ENCODE measurements around the gene CAPRIN1. TPM values are rescaled to one million over a fixed set of nuclear protein-coding genes. Genes with fewer than 3 reads are reported as not detected.

CAPRIN1 gene
- total RNA-seq, 1 experiment from 2014 or later = 1,470 TPM

DNA sequence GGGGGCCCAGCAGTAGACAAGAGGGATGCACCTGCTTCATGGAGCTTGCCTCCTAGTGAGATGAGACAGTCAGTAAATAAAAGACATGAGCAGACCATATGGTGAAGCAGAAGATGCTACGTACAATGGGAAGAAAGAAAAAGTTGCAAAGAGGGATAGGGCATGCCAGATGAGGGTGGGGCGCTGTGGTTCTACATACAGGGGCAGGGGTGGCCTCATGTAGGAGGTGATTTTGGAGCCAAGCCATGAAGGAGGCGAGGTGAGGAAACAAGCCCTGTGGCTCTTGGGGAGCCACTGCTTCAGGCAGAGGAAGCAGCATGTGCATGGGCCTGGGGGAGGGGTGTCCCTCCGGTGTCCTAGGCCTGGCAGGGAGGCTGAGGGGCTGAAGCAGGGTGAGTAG, 69.1 kb downstream of the CAPRIN1 start:
- no TSS peak for BruUV-seq (replicated peaks)
- Histone ChIP-seq H3K27ac (ENCODE audit: low read depth, low read length, poor library complexity, severe bottlenecking) (no peak overlapping the region), H3K27me3 (replicated peaks; ENCODE audit: insufficient read depth, low read depth, low read length, poor library complexity) (no peaks in the 10 kb centered on the region), H3K4me3 (ENCODE audit: low read depth, low read length, poor library complexity, severe bottlenecking) (no peak overlapping the region), H3K9me3 (ENCODE audit: low read depth, low read length, poor library complexity, severe bottlenecking) (no peaks in the 10 kb centered on the region), H3K36me3 (ENCODE audit: insufficient read depth, low read length, poor library complexity, severe bottlenecking) (peaks cover 92% of the 10 kb centered on the region), H3K4me1 (ENCODE audit: insufficient read depth, low read length, poor library complexity, severe bottlenecking) (peaks cover 10% of the 10 kb centered on the region)
- TF ChIP-seq EZH2 (IDR thresholded peaks at IDR 0.05; ENCODE audit: borderline replicate concordance, low read depth, low read length, poor library complexity, severe bottlenecking) = no peak
- TF ChIP-seq, protein P1, sequence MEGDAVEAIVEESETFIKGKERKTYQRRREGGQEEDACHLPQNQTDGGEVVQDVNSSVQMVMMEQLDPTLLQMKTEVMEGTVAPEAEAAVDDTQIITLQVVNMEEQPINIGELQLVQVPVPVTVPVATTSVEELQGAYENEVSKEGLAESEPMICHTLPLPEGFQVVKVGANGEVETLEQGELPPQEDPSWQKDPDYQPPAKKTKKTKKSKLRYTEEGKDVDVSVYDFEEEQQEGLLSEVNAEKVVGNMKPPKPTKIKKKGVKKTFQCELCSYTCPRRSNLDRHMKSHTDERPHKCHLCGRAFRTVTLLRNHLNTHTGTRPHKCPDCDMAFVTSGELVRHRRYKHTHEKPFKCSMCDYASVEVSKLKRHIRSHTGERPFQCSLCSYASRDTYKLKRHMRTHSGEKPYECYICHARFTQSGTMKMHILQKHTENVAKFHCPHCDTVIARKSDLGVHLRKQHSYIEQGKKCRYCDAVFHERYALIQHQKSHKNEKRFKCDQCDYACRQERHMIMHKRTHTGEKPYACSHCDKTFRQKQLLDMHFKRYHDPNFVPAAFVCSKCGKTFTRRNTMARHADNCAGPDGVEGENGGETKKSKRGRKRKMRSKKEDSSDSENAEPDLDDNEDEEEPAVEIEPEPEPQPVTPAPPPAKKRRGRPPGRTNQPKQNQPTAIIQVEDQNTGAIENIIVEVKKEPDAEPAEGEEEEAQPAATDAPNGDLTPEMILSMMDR (conservative IDR thresholded peaks at IDR 0.05; ENCODE audit: low read depth, low read length) = no peak
- POLR2A ChIA-PET (ENCODE audit: low non-redundant PET) = no interaction called here
- intact Hi-C loops (cut with micrococcal nuclease; ENCODE audit: unreplicated experiment) = no loop called here
- CTCF ChIA-PET = no interaction called here
- DNase-seq (ENCODE audit: low spot score) = no peak

DNA sequence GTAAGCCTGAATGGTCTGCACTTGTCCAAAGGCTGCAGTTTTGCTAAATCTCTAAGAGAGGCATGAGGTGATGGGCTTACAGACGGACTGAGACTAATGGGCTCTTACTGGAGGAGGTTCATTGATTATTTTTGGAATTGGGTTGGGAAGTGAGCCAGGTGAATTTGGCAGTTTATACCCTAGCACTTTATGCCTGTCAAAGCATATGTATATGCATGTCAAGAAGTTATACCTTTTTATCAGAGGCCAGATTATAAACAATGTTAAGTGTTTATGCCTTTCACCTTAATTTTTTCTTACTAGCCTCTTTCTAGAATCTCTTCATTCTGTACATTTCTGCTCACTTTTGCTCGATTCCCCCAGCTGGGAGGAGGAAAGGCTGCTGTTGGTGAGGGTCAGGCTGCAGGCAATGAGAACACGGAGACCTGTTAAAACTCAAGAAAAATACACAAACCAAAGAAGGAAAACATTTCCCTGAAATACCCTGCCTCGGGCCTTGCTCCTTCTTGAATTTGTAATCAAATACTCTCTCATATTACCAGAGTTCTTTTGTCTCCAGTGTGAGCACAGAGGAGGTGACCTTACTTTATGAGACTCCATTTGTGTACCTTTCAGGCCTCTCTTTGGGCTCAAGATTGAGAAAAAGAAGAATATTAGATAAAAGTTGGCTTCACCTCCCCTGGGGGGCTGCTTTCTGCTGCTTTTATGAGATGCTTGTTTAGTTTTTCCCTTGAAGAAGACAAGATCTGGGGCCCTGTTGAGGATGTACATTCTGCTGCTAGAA, 73.5 kb downstream of the CAPRIN1 start:
- Histone ChIP-seq H3K4me1 (ENCODE audit: insufficient read depth, low read length, poor library complexity, severe bottlenecking) (no peaks in the 10 kb centered on the region), H3K36me3 (ENCODE audit: insufficient read depth, low read length, poor library complexity, severe bottlenecking) (peaks cover 95% of the 10 kb centered on the region), H3K4me3 (ENCODE audit: low read depth, low read length, poor library complexity, severe bottlenecking) (no peak overlapping the region), H3K27ac (ENCODE audit: low read depth, low read length, poor library complexity, severe bottlenecking) (no peak overlapping the region), H3K27me3 (replicated peaks; ENCODE audit: insufficient read depth, low read depth, low read length, poor library complexity) (no peaks in the 10 kb centered on the region), H3K9me3 (ENCODE audit: low read depth, low read length, poor library complexity, severe bottlenecking) (no peaks in the 10 kb centered on the region)
- ChIA-PET POLR2A (ENCODE audit: low non-redundant PET) (no interaction called here), CTCF (no interaction called here)
- TF ChIP-seq, protein P1 (conservative IDR thresholded peaks at IDR 0.05; ENCODE audit: low read depth, low read length) = no peak
- no peak for TF ChIP-seq EZH2 (IDR thresholded peaks at IDR 0.05; ENCODE audit: borderline replicate concordance, low read depth, low read length, poor library complexity, severe bottlenecking)
- intact Hi-C loops (cut with micrococcal nuclease; ENCODE audit: unreplicated experiment) = no loop called here
- no peak for DNase-seq (ENCODE audit: low spot score)
- BruUV-seq (replicated peaks) = TSS peak; percentile 2

DNA sequence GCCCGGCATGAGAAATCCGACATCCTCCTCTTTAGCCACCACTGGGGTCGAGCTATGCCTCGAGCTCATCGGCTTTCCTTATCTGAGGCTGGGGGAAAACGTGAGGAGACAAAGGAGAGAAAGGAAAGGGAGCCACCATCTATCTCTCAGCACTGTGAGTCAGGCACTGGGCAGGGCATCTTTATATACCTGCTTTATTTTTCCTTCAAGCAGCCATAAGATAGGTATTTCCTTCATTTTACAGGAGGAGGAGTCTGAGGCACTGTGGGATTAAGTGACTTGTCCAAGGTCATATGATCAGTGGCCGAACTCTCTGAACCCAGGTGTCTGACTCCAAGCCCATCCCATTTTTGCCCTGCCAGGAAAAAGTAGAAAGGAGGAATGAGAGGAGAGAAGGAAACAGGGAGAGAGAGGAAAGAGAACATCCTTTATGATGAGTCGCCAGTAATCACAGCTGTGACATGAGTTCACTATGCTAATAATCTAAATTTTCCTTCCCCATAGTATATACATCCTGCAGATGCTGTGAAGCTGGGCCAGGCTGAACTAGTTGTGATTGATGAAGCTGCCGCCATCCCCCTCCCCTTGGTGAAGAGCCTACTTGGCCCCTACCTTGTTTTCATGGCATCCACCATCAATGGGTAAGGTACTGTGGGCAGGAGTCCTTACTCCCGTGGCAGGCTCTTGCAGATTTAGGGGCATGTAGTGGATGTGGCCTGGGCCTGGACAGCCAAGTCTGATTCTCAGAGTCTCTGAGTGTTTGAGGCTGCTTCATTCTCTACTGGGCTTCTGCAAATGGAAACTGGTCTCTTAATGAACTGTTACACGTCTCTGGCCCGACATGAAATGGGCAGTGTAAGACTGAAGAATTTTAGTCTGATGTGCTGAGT, 75.7 kb downstream of the CAPRIN1 start:
- intact Hi-C loops (cut with micrococcal nuclease; ENCODE audit: unreplicated experiment) = no loop called here
- H3K9me3 ChIP-seq (ENCODE audit: low read depth, low read length, poor library complexity, severe bottlenecking) = no peaks in the 10 kb centered on the region
- H3K36me3 ChIP-seq (ENCODE audit: insufficient read depth, low read length, poor library complexity, severe bottlenecking) = peaks cover 97% of the 10 kb centered on the region
- H3K4me3 ChIP-seq (ENCODE audit: low read depth, low read length, poor library complexity, severe bottlenecking) = no peak overlapping the region
- ChIA-PET POLR2A (ENCODE audit: low non-redundant PET) (no interaction called here), CTCF (no interaction called here)
- no peaks in the 10 kb centered on the region for H3K4me1 ChIP-seq (ENCODE audit: insufficient read depth, low read length, poor library complexity, severe bottlenecking)
- no peak for DNase-seq (ENCODE audit: low spot score)
- H3K27me3 ChIP-seq (replicated peaks; ENCODE audit: insufficient read depth, low read depth, low read length, poor library complexity) = no peaks in the 10 kb centered on the region
- BruUV-seq (replicated peaks) = no TSS peak
- no peak for TF ChIP-seq EZH2 (IDR thresholded peaks at IDR 0.05; ENCODE audit: borderline replicate concordance, low read depth, low read length, poor library complexity, severe bottlenecking)
- TF ChIP-seq, protein P1 (conservative IDR thresholded peaks at IDR 0.05; ENCODE audit: low read depth, low read length) = no peak
- peak overlapping the region; percentile 8 for H3K27ac ChIP-seq (ENCODE audit: low read depth, low read length, poor library complexity, severe bottlenecking)
